ENCODE measurements around the gene IZUMO1R.

The IZUMO1R gene

DNA sequence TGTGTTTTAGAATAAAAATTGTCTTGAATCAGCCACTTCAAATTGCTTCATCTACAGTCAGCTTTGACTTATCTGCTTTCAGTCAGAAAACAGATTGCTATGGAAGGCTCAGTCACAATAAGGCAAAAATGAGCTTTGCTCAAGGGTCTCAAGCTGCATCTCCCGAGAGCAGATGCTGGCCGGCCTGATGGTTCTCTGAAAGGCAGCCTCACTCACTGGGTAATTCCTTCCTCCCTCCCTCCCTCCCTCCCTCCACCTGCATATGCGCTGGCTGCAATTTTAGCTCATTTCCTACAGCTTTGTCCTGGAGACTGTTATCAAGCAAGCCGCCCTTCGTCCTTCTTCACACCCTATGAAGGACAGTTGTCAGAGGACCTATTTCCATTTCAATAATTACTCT, 1.6 kb upstream of the IZUMO1R start:
- Histone ChIP-seq H3K4me1 (ENCODE audit: insufficient read depth, low read length) (peaks cover 7% of the 10 kb centered on the region), H3K27ac (ENCODE audit: low read length) (no peak overlapping the region), H3K36me3 (ENCODE audit: insufficient read depth, low read depth, low read length) (no peaks in the 10 kb centered on the region), H3K4me3 (ENCODE audit: low read length) (peak overlapping the region; percentile 13; the same call in 1 of the 2 replicates), H3K27me3 (ENCODE audit: insufficient read depth, low read length) (no peaks in the 10 kb centered on the region; the same call in 1 of the 2 replicates), H3K9me3 (ENCODE audit: insufficient read depth, low read depth, low read length) (no peaks in the 10 kb centered on the region), H3K9ac (ENCODE audit: low read depth, low read length) (no peak overlapping the region)

DNA sequence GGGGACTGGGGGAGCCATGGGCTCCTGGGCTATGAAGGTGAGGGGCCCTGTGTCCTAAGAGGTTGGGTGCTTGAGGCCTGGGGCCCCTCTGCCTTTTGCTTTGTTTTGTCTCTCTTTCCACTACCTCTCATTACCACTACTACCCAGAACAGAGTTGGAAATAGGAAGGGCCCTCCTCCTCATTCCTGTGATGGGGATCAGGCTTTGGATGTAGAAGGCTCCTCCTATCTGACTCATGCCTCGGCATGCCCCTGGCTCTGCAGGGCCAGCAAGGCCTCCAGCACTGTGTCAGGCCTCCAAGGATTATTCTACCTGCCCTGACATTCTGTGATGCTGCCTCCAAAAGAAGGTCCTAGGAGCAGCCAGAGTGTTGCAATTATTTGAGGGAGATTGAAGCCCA, 766 bp downstream of the IZUMO1R start:
- Histone ChIP-seq H3K9me3 (ENCODE audit: insufficient read depth, low read depth, low read length) (no peaks in the 10 kb centered on the region), H3K36me3 (ENCODE audit: insufficient read depth, low read depth, low read length) (no peaks in the 10 kb centered on the region), H3K9ac (ENCODE audit: low read depth, low read length) (no peak overlapping the region), H3K4me1 (ENCODE audit: insufficient read depth, low read length) (peaks cover 7% of the 10 kb centered on the region), H3K4me3 (ENCODE audit: low read length) (no peak overlapping the region), H3K27ac (ENCODE audit: low read length) (no peak overlapping the region), H3K27me3 (ENCODE audit: insufficient read depth, low read length) (no peaks in the 10 kb centered on the region)

DNA sequence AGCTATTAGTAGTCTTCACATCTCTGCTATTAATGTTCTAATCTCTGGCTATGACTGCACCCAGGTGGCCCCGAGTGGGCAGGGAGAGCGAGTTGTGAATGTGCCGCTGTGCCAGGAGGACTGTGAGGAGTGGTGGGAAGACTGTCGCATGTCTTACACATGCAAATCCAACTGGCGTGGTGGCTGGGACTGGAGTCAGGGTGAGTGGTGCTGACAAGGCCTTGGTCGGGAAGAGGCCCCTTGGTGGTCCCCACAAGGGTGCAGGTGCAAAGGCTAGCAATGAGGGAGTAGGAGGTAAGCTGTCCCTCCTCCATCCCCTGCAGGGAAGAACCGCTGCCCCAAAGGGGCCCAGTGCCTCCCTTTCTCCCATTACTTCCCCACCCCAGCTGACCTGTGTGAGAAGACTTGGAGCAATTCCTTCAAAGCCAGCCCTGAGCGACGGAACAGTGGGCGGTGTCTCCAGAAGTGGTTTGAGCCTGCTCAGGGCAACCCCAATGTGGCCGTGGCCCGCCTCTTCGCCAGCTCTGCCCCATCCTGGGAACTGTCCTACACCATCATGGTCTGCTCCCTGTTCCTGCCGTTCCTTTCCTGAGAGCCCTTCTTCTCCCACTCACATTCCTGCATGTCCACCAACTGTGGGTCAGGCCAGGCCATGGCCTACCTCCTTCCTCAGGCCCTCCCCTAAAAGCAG, 2.9 kb downstream of the IZUMO1R start:
- Histone ChIP-seq H3K4me3 (ENCODE audit: low read length) (no peak overlapping the region), H3K27me3 (ENCODE audit: insufficient read depth, low read length) (no peaks in the 10 kb centered on the region), H3K4me1 (ENCODE audit: insufficient read depth, low read length) (peaks cover 5% of the 10 kb centered on the region), H3K9ac (ENCODE audit: low read depth, low read length) (no peak overlapping the region), H3K27ac (ENCODE audit: low read length) (no peak overlapping the region), H3K36me3 (ENCODE audit: insufficient read depth, low read depth, low read length) (no peaks in the 10 kb centered on the region), H3K9me3 (ENCODE audit: insufficient read depth, low read depth, low read length) (no peaks in the 10 kb centered on the region)

DNA sequence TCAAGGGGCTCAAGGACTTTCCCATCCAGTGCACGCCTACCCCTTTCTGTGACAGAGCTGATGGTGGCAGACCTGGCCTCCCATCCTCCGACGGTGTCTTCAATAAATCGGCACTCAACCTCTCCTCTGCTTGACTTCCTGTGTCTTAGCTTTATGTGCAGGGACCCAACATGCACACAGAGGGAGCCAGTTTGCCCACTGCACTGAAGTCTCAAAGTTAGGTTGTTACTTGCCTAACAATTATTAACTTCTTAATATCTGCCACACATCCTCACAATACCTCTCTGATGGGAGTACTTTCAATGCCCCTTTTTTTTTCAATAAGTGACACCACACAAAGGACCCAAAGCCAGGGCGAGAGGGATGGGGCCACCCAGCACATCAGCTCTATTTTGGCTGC, 3.6 kb downstream of the IZUMO1R start:
- Histone ChIP-seq H3K9ac (ENCODE audit: low read depth, low read length) (no peak overlapping the region), H3K4me3 (ENCODE audit: low read length) (no peak overlapping the region), H3K27ac (ENCODE audit: low read length) (no peak overlapping the region), H3K9me3 (ENCODE audit: insufficient read depth, low read depth, low read length) (no peaks in the 10 kb centered on the region), H3K4me1 (ENCODE audit: insufficient read depth, low read length) (no peaks in the 10 kb centered on the region; the same call in 1 of the 2 replicates), H3K36me3 (ENCODE audit: insufficient read depth, low read depth, low read length) (no peaks in the 10 kb centered on the region), H3K27me3 (ENCODE audit: insufficient read depth, low read length) (no peaks in the 10 kb centered on the region)

DNA sequence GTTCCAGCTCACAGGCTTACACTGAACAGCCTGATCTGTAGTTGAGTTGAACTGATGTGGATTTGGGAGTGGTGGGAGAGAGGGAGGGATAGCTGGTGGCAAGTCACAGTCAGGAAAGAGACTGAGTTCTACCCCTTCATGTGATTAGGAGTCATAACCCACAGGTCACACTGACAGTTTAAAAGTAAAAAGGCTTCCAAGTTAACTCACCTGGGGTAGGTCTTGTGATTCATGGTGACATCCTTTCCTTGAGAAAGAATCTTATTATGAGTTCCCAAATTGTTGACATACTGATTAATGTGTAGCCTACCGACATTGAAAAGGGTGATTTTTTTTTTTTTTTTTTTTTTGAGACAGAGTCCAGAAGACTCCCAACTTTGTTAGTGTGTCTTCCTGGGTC, 5.4 kb downstream of the IZUMO1R start:
- Histone ChIP-seq H3K4me3 (ENCODE audit: low read length) (no peak overlapping the region), H3K9me3 (ENCODE audit: insufficient read depth, low read depth, low read length) (no peaks in the 10 kb centered on the region), H3K4me1 (ENCODE audit: insufficient read depth, low read length) (no peaks in the 10 kb centered on the region), H3K9ac (ENCODE audit: low read depth, low read length) (no peak overlapping the region), H3K36me3 (ENCODE audit: insufficient read depth, low read depth, low read length) (no peaks in the 10 kb centered on the region), H3K27ac (ENCODE audit: low read length) (no peak overlapping the region), H3K27me3 (ENCODE audit: insufficient read depth, low read length) (no peaks in the 10 kb centered on the region)

DNA sequence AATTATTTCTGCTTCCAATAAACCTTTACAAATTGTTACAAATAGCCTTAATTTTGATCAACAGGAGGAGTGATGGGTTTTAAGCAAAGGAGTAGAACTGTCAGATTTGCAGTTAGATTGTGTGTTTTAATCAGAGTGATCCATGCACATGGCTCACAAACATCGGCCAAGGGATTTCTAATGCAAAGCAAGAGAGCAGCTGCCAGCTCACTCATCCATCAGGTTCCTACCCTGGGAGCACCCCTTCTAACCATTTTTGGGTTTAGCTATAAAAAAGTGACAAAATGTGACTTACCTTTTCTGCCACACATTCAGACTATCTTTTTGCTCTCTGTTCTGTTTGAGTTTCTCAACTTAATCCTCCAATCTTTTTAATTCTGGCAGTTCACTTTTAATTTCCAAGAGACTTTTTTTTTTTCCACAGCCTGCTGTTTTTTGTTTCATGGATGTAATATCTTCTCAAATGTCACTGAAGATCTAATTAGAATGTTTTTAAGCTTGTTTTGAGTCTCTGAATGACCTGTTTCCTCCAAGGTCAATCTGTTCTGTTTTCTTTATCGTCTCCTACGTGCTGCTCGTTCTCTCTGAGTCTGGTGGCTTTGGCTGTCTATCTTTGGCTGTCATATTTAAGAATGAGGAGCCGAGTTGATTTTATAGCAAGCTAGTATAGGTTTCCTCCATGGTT, 6.0 kb downstream of the IZUMO1R start:
- H3K4me3 ChIP-seq (ENCODE audit: low read length) = no peak overlapping the region

DNA sequence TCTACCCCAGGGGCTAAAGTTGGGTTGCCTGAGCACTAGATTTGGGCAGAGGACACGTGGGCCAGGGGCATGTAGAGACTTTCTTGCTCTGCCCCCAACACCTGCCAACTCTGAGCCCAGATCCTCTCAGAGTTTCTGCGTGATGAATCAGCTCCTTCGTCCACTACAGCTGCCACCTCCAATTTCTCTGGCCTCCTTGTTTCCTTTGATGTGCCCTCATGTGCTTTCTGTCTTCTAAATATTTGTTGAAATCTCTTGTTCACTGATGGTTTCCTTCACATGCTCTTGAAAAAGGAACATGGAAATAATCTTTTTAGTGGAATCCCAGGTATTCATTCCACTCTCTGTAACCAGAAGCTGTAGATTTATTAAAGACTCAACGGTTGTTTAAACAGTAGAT, 8.0 kb downstream of the IZUMO1R start:
- Histone ChIP-seq H3K36me3 (ENCODE audit: insufficient read depth, low read depth, low read length) (no peaks in the 10 kb centered on the region), H3K4me3 (ENCODE audit: low read length) (no peak overlapping the region), H3K27ac (ENCODE audit: low read length) (no peak overlapping the region), H3K9me3 (ENCODE audit: insufficient read depth, low read depth, low read length) (no peaks in the 10 kb centered on the region), H3K27me3 (ENCODE audit: insufficient read depth, low read length) (no peaks in the 10 kb centered on the region), H3K9ac (ENCODE audit: low read depth, low read length) (no peak overlapping the region), H3K4me1 (ENCODE audit: insufficient read depth, low read length) (no peaks in the 10 kb centered on the region)

More for the DNA sequence above, 6.0 kb downstream of the IZUMO1R start:
- Histone ChIP-seq H3K9ac (ENCODE audit: low read depth, low read length) (no peak overlapping the region), H3K27me3 (ENCODE audit: insufficient read depth, low read length) (no peaks in the 10 kb centered on the region), H3K36me3 (ENCODE audit: insufficient read depth, low read depth, low read length) (no peaks in the 10 kb centered on the region), H3K9me3 (ENCODE audit: insufficient read depth, low read depth, low read length) (no peaks in the 10 kb centered on the region), H3K4me1 (ENCODE audit: insufficient read depth, low read length) (no peaks in the 10 kb centered on the region), H3K27ac (ENCODE audit: low read length) (no peak overlapping the region)

DNA sequence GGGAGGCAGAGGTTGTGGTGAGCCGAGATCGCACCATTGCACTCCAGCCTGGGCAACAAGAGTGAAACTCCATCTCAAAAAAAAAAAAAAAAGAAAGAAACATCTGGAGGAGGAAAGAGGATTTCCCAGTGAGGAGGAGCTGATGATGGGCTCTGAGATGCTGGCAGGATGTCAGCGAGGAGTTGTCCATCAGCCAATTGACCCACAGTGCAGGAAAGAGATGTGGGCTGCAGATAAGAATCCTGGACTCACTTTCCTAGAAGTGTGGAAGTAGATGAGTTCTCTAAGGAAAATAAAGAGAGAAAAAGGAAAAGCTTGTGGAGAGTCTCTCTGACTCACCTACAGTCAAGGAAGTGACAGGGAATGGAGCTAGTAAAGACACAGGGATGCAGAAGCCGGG, 9.7 kb downstream of the IZUMO1R start:
- Histone ChIP-seq H3K36me3 (ENCODE audit: insufficient read depth, low read depth, low read length) (no peaks in the 10 kb centered on the region), H3K4me3 (ENCODE audit: low read length) (no peak overlapping the region)

DNA sequence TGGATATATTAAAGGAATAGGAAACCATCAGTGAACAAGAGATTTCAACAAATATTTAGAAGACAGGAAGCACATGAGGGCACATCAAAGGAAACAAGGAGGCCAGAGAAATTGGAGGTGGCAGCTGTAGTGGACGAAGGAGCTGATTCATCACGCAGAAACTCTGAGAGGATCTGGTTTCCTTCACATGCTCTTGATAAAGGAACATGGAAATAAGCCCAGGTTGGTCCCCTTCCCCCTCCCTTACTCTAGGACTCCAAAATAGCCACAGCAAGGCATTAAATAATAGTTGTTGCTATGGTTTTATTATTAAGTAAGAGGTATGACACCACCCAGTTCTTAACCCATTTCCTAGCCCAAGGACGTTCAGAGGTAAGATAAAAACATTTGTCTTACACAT, 11.3 kb downstream of the IZUMO1R start:
- Histone ChIP-seq H3K4me3 (ENCODE audit: low read length) (no peak overlapping the region), H3K9me3 (ENCODE audit: insufficient read depth, low read depth, low read length) (no peaks in the 10 kb centered on the region), H3K27me3 (ENCODE audit: insufficient read depth, low read length) (no peaks in the 10 kb centered on the region), H3K36me3 (ENCODE audit: insufficient read depth, low read depth, low read length) (no peaks in the 10 kb centered on the region), H3K9ac (ENCODE audit: low read depth, low read length) (no peak overlapping the region), H3K27ac (ENCODE audit: low read length) (no peak overlapping the region), H3K4me1 (ENCODE audit: insufficient read depth, low read length) (no peaks in the 10 kb centered on the region)

More for the DNA sequence above, 9.7 kb downstream of the IZUMO1R start:
- Histone ChIP-seq H3K27me3 (ENCODE audit: insufficient read depth, low read length) (no peaks in the 10 kb centered on the region), H3K9ac (ENCODE audit: low read depth, low read length) (no peak overlapping the region), H3K4me1 (ENCODE audit: insufficient read depth, low read length) (no peaks in the 10 kb centered on the region), H3K27ac (ENCODE audit: low read length) (no peak overlapping the region), H3K9me3 (ENCODE audit: insufficient read depth, low read depth, low read length) (no peaks in the 10 kb centered on the region)

DNA sequence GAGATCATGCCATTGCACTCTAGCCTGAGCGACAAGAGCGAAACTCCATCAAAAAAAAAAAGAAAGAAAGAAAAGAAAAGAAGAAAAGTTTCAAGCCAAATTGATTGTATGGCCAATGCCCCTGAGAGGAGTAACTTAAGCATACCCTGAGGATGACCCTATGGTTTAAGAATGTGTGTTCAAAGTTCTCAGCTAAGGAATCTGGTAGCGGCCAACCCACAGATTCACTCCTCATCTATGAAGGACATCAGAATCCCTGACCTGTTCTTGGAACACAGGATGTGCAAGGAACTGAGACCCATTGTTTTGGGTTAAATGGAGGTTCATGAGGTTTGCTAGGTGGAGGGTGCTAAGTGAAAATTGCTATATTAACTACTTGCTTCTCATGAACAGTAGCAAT, 18.1 kb downstream of the IZUMO1R start:
- Histone ChIP-seq H3K4me3 (ENCODE audit: low read length) (no peak overlapping the region), H3K27me3 (ENCODE audit: insufficient read depth, low read length) (no peaks in the 10 kb centered on the region), H3K9me3 (ENCODE audit: insufficient read depth, low read depth, low read length) (no peaks in the 10 kb centered on the region), H3K36me3 (ENCODE audit: insufficient read depth, low read depth, low read length) (no peaks in the 10 kb centered on the region), H3K9ac (ENCODE audit: low read depth, low read length) (no peak overlapping the region), H3K4me1 (ENCODE audit: insufficient read depth, low read length) (no peaks in the 10 kb centered on the region), H3K27ac (ENCODE audit: low read length) (no peak overlapping the region)

DNA sequence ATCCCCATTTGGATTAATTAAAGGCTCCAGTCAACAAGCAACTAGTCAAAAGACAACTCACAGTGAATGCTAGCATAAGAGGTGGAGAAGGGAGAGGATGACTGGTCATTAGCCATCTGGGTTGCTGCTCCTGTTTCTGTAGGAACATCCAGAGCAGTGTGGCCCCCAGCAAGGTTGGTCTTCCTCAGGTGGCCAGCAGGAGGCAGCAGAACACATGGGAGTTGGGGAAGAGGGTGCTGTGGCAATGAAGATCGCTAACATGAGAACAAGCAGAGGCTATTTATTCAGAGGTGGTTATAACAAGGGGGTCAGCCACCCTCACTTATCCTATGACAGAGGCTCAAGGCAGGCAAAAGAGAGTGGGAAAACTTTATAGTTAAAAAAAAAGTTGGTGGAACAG, 21.3 kb downstream of the IZUMO1R start:
- H3K27ac ChIP-seq (ENCODE audit: low read length) = no peak overlapping the region
- no peak overlapping the region for H3K4me3 ChIP-seq (ENCODE audit: low read length)
- no peaks in the 10 kb centered on the region for H3K4me1 ChIP-seq (ENCODE audit: insufficient read depth, low read length)

DNA sequence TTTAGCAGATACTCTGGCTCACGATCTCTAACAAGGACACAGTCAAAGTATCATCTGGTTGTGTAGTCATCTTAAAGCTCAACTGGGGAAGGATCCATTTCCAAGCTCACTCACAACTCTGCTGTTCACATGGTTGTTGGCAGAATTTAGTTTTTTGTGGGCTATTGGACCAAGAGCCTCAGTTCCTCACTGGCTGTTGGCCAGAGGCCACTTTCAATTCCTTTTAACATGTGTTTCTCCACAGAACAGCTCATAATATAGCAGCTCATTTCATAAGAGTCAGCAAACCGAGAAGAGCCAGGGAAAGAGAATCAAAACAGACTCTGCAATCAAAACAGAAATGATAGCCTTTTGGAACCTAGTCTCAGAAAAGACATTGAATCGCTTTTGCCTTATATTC, 22.6 kb downstream of the IZUMO1R start:
- Histone ChIP-seq H3K9ac (ENCODE audit: low read depth, low read length) (no peak overlapping the region), H3K27me3 (ENCODE audit: insufficient read depth, low read length) (no peaks in the 10 kb centered on the region), H3K9me3 (ENCODE audit: insufficient read depth, low read depth, low read length) (no peaks in the 10 kb centered on the region), H3K4me3 (ENCODE audit: low read length) (no peak overlapping the region), H3K36me3 (ENCODE audit: insufficient read depth, low read depth, low read length) (no peaks in the 10 kb centered on the region), H3K4me1 (ENCODE audit: insufficient read depth, low read length) (no peaks in the 10 kb centered on the region), H3K27ac (ENCODE audit: low read length) (no peak overlapping the region)

More for the DNA sequence above, 21.3 kb downstream of the IZUMO1R start:
- H3K27me3 ChIP-seq (ENCODE audit: insufficient read depth, low read length) = no peaks in the 10 kb centered on the region
- H3K9ac ChIP-seq (ENCODE audit: low read depth, low read length) = no peak overlapping the region
- H3K36me3 ChIP-seq (ENCODE audit: insufficient read depth, low read depth, low read length) = no peaks in the 10 kb centered on the region
- no peaks in the 10 kb centered on the region for H3K9me3 ChIP-seq (ENCODE audit: insufficient read depth, low read depth, low read length)

All from iPS-20b (cell line).